SKM-1 treated with dmso at 0.1 percent for 144 hours (cell line): Measurements from ENCODE around the gene TRIM63.

Experiments used
- DNase-seq: peaks from one replicate; lab custom pipeline; 2025; ENCODE audit not compliant: unreplicated experiment; lab: John Stamatoyannopoulos, UW

Gene TRIM63

DNA sequence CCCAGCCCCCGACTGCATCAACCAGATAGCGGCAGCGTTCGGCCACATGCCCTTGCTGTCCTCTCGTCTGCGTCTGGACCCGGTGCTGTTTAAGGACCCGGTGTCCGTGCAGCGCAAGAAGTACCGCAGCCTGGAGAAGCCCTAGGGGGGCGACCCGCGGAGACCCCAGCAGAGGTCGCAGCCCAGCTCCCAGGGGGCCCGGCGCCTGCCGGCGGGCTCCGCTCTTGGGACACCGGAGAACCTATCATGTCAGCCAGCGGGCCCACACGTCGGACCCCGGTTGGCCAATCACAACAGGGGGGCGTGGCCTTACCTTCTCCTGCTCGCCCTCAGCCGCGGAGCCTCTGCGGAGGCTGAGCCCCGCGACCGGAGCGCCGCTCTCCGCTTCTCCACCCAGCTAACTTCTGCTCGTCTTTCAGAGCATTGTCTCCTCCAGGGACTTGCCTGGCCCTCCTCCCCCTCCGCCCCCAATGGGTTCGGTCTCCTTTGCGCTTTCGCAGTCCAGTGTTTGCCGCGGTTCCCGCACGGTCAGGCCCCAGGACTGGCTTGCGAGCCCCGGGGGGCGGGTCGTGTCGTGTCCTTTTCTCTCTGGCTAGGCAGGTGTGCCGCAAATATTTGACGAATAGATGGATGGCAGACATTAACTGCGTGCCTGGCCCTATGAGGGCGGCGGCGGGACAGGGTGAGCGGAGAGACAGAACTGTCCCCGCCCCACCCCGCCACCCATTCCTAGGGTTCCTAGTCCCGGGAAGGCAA, 32.0 kb downstream of the TRIM63 start:
- DNase-seq = peak; percentile 89

DNA sequence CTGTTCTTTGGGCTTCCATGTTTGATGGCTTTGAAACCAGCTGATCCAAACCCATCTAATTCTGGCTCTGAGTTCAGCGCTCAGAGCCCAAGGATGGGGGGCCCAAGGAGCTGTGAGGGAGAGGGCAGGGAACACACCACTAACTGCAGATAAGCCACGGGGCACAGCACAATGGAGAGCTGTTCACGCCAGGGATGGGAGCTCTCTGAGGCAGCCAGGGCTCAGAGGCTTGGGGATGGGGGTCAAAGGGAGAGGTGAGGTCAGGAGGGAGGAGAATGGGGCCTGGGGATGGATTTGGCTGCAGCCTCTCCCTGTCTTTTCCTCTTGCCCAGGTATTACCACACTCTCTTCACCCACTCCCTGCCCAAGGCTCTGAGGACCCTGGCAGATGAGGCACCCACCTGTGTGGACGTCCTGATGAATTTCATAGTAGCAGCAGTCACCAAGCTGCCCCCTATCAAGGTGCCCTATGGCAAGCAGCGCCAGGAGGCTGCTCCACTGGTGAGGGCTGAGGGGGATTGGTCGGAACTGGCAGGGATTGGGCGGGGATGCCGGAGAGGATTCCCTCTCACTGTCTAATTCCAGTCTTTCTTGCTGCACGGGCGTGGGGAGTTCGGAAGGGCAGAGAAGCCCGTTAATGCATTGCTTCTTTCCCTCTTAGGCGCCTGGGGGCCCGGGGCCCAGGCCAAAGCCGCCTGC, 32.8 kb downstream of the TRIM63 start:
- no peak for DNase-seq

DNA sequence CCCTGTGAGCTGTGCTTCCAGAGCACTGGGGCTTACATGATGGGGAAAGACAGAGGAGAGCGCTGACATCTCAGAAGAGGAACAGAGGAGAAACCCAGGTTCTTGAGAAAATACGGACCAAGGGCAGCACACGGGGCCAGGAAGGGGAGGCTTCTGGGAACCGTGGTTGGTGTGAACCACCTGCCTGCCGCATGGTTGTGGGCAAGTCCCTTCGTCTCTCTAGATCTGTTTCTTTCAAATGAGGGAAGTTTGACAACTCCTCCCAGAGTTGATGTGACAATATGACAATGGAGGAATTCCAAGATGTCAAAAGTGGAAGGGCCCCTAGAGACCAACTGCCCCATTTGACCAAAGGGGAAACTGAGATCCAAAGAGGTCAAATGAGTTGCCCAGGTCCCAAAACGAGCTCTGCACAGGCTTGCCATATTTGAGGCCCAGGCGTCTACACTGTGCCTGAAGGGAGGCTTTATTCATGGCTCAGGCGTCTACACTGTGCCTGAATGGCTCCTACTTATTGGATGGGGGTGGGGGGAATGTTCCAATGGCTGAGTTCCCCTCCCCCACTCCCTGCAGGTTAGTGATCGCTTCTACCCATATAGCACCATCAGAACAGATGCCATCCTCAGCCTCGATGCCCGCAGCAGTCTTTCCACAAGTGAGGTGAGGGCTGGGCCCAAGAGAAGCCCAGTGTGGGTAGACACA, 34.6 kb downstream of the TRIM63 start:
- no peak for DNase-seq

DNA sequence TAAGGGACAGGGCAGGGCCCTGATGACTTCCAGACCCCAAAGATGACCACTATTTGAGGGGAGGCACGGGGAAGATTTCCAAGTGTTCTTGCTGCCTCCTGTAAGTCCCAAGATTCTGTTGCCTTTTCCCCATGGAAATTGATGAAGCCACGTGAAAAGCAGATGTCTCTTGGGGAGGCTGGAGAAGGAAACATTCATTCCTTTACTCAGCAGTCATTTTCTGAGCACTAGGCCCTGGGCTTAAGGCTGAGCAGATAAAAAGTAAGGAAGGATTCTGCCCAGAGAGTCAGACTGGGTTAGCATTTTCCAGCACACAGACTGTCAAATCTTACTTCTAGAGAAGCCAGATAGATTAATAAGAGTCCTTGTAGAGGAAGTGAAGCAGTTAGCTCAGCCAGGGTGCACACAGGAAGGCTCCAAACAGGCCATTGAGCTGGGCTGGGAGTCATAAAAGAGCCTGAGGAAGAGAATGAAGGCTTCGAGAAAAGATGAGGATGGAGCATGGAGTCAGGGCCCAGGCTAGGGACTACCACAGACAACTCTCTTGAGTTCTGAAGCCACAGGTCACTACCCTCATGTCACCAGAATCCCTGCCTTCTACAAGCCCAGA, 35.7 kb downstream of the TRIM63 start:
- no peak for DNase-seq

DNA sequence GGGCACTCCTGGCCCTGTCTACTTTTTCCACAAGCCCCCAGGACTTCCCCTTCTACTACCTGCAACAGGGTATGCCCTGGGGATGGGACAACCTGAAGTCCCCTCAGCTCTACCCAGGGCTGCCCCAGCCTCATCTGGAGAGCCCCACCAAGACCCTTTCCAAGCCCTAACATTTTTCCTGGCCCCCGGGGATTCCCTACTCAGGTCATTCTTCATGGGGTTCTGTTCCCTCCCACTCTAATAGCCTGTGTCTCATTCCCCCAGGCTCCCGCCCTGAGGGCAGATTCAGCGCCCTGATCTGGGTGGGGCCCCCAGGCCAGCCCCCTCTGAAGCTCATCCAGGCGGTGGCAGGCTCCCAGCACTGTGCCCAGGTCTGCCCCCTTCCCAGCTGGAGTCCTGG, 36.2 kb downstream of the TRIM63 start:
- no peak for DNase-seq

DNA sequence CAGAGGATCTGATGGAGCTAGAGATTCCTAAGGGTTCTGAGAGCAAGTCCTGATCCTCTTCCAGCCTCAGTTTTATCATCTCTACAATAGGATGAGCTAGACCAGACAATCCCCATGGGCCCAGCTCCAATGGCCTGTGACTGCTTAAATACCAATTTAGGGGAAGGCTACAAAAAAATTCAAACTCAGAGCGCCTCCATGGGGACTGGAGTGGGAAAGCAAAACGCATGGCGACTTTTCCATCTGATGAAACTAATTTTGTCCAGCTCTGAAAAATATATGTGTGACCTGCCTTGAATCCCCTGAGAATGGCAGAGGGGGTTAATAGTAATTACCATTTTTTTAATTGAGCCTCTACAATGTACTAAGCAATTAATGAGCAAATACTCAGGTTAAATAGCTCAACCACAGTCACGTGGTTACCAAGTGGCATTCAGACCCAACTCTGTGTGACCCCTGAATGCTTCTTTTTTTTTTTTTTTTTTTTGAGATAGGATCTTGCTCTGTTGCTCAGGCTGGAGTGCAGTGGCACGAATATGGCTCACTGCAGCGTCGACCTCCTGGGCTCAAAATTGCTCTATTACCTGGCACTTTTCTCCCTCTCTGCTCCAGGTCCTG, 37.5 kb downstream of the TRIM63 start:
- peak; percentile 26 for DNase-seq

DNA sequence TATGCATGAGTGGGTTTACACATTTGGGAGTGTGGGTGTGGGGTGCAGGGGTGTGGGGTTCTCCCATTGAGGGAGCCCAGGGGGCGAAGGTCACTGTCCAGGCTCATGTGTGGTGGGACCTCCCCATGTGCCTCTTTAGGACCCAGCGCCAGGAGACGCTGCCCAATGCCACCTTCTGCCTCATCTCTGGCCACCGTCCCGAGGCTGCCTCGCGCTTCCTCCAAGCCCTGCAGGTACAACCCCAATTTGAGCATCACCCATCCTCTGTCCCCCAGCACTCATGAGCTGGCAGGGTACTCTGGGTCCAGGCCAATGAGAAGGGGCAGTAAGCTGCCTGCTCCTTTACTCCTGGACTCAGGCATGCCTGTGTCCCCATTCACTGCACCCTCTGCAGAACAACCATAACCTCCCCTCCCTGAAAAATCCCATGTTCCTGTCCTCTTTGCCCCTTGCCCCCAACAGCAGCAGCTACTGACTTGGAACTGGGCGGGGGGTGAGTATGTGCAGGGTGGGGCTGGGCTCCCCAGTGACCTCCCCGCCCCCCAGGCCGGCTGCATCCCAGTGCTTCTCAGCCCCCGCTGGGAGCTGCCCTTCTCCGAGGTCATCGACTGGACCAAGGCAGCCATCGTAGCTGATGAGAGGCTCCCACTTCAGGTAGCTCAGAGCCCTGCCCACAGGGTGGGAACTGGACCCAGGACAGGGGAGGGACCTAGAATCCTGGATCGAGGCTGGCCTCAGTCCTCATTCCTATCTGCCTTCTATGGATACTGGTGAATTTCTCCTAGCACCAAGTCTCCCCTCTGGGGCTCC, 38.2 kb downstream of the TRIM63 start:
- no peak for DNase-seq

DNA sequence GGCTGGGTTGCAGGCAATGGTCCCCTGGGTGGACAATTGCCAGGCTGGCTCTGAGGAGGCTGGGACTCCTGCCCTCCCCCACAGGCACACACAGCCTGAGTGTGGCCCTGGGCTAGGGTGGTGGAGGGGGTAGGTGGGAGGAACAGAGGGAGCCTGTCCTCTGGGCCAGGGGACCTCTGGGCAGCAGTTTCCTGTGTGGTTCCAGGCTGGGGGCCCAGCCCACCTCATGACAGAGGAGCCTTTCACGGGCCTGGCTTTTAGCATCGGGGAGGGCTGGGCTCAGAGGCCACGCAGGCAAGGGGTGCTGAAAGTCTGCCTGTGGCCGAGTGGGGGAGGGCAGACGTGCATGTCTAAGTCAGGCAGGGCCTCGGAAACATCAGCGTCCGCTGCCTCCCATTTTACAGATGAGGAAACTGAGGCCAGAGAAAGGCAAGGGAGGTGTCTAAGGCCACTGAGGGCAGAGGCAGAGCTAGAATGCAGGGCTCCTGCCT, 38.9 kb downstream of the TRIM63 start:
- DNase-seq = no peak

DNA sequence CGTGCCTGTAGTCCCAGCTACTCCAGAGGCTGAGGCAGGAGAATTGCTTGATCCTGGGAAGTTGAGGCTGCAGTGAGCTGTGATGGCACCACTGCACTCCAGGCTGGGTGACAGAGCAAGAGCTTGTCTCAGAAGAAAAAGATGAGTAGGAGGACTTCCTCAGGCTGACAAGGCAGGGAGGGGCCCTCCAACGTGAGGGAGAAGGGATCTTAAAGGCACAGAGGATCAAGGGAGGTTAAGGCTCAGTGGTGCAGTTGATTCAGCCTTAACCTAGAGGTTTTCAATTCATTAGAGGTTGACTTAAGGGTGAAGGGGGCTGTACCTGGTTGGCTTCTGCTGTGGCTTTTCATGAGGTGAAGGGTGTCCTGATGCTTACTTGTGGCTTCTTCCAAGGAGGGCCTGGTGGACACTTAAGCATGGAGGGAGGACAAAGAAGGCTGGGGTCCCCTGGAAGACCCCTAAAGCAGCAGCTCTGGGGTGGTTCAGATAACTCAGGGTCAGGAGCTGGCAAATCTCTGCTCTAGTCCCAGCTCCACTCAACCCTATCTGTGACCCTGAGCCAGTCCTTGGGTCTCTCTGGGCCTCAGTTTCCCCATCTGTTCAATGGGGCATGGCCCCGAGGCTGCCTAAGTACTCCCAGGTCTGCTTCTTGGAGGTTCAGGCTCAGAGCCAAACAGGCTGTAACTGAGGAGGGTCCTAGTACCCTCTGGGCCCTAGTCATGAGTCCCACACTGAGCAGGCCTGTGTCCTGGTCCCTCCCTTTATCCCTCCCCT, 39.5 kb downstream of the TRIM63 start:
- DNase-seq = peak; percentile 65

DNA sequence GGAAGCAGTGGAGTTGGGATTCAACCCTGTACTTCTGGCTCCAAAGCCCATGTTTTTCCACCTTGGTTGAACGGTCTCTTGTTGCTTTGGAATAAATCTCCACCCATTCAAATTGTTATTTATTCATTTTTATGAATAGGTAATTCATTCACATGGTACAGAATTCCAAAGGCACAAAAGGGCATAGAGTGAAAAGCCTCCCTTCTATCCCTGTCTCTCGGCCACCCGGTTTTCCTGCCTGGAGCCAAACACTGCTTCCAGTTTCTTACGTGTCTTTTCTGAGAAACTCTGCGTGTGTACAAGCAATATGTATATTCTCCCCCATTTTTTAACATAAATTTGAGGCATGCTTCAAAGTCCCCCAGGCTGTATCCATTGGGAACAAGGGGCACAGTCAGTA, 41.9 kb downstream of the TRIM63 start:
- DNase-seq = no peak

DNA sequence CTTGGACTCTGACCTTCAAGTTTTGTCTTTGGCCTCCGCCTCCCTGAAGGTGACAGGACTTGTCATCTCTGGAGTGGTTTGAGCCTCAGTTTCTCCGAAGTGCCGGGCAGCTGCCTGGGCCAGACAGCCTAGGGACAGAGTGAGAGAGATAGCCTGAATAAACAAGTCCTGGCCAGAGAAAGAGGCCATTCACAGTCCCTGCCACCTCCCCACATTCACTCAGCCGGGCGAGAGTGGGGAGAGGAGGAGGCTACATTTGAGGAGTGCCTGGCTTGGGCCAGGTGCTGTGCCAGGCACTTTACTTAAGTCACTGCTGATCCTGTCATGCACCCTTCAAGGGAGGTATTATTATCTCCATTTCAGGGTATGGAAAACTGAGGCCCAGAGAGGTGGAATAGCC, 42.4 kb downstream of the TRIM63 start:
- no peak for DNase-seq

DNA sequence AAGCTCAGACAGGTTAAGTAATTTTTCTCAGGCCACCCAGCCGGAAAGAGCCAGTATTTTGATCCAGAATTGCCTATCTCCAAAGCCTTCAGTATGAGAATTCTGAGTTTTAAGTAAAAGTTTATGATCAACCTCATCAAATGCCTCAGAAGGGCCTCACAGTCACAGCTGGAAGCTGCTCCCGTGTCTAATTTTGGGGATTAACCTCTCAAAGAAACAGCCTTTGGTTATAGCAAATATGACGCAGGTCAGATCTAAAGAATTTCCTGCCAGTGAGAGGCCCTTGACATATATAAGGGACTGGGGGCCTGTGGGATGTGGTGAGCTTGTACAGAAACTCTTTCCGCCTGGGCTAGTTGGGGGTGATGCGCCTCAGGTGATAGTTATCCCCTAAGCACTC, 43.6 kb downstream of the TRIM63 start:
- no peak for DNase-seq

DNA sequence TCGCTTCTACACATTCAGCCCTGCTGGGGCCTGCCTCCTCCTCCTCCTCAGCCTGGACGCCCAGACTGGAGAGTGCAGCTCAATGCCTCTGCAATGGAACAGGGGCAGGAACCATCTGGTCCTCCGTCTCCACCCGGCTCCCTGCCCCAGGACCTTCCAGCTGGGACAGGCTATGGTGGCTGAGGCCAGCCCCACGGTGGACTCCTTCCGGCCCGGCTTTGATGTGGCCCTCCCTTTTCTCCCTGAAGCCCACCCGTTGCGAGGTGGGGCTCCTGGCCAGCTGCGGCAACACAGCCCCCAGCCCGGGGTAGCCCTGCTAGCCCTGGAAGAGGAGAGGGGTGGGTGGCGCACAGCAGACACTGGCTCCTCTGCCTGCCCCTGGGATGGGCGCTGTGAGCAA, 44.4 kb downstream of the TRIM63 start:
- DNase-seq = no peak

DNA sequence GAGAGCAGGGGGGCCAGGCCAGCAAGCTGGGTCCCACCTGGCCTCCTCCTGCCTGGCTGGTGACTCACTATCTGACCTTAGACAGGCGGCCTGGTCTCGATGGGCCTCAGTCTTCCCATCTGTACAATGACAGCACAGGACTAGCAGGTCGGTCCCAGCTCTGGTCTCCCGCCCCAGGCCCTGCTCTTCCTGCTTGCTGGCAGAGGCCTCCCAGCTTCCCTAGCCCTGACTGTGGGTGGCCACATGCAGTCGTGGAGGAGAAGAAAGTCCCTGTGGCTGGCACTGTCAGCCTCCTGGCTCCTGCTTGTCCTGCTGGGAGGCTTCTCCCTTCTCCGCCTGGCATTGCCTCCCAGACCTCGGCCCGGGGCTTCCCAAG, 45.0 kb downstream of the TRIM63 start:
- no peak for DNase-seq

DNA sequence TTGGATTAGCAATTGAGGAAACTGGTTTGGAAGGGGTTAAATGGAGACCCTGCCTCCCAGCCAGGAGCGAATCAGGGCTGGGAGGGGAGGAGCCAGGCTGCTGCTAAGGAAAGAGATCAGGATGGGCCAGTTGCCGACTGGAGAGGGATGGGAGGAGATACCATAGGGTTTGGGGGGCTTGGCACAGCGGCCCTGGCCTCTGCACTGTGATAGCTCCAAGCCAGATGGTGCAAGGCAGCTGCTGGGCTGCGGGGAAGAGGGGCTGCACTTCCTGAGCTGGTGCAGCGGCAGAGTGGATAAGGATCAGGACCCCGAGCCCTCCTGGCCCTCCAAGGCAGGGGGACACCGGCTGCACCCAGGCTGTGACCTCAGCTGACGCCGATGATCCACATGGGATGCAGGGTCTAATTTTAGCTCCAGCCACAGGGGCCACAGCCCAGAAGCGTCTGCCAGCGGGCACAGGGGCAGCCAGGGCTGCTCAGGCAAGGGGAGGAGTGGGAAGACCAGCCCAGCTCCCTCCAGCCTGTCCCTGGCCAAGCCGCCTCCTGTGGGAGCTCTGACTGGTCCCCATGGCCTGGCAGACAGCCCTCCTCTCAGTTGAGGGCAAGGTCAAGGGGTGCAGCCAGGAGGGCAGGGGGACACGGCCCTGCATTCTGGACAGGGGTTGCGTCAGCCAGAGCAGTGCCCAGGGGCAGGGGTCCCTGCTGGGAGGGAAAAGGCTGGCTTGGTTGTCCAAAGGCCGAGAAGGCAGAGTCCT, 45.6 kb downstream of the TRIM63 start, which contains the start of gene EXTL1:
TSS of gene EXTL1 (plus strand) at position 129 of the 757 bp plus-strand sequence. CDS start 872 bp downstream, outside the sequence.
- DNase-seq = no peak

DNA sequence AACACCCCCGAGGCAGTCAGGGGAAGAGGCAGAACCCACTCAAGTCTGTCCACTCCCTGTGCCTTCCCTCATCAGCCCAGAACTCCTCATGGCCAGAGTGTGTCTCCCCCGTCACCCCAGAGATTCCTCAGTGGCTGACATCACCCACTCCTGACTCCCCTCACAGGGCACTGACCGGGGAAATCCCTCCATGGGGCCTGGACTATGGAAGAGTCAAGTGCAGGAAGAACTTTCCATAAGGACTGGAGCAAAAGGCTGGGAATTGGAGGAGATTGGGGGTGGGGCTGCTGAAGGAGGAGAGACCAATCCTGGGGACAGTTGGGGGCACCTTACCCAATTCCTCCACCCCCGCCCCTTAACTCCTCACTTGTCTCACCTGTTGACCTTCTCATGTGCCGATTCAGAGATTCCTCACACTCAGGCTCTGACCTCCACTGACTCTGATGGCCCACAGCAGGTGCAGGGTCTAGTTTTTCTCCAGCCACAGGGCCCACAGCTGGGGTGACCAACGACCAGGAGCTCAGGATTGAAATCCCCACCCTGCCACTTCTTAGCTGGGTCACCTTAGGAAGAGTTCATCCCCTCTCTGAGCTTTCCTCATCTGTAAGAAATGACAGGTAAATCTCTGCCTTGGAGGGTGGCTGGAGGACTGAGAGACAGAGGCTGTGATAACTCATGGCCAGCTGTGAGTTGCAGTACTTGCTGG, 46.3 kb downstream of the TRIM63 start:
- DNase-seq = no peak

DNA sequence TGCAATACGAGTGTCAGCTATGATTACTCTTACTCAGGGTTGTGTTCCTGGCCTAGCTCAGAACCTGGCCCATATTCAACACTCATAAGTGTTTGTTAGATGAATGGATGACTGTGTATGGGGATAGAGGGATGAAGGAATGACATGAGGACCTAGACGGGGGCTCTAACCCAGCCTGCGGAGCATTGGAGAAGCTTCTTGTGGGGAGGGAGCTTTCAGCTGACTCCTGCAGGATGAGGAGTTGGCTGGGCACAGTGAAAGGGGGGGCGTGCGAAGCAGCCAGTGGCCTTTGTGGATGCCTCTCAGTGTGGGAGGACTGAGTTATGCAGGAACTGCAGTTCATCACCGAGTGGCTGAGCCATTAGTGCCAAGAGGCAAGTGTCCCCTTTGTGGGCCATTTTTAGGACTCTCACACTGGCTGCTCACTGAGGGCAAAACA, 47.1 kb downstream of the TRIM63 start:
- no peak for DNase-seq
